Upper lobe of right lung (tissue), 1 donor: ENCODE measurements around the gene ENOX1. TPM values are rescaled to one million over a fixed set of nuclear protein-coding genes. Genes with fewer than 3 reads are reported as not detected.

Experiments used
- ATAC-seq: fragments of 200-7000 bp; cut with Tn5 transposase; one replicate; pipeline ENCODE4 v1.9.1; 2020; ENCODE audit warnings: mild to moderate bottlenecking, moderate library complexity
- DNase-seq: peaks from one replicate; pipeline ENCODE4 v3.0.0-alpha.2; 2020
- H3K27ac ChIP-seq: fragments of 200-600 bp; one replicate; pipeline ENCODE4 v1.8.0; 2022
- H3K27me3 ChIP-seq: fragments of 200-600 bp; one replicate; pipeline ENCODE4 v1.8.0; 2022; ENCODE audit warnings: mild to moderate bottlenecking
- H3K36me3 ChIP-seq: fragments of 200-600 bp; one replicate; pipeline ENCODE4 v1.8.0; 2022
- H3K4me1 ChIP-seq: fragments of 200-600 bp; one replicate; pipeline ENCODE4 v1.8.0; 2022
- H3K4me3 ChIP-seq: fragments of 200-600 bp; one replicate; pipeline ENCODE4 v1.8.0; 2022; ENCODE audit warnings: mild to moderate bottlenecking
- H3K9me3 ChIP-seq: fragments of 200-600 bp; one replicate; pipeline ENCODE4 v1.8.0; 2022
- intact Hi-C: fragments of 100-400 bp; cut with DNase I; formaldehyde crosslinking; loops from one replicate; pipeline ENCODE4 v1.11.0; 2022
- total RNA-seq: library from RNA; stranded (reverse); fragmentation: NEBNext Ultra II Directional; extraction: Animal tissue kit (Norgen Biotek cat#: 25700); gene quantifications from one replicate; pipeline ENCODE4 v1.2.1, GENCODE V29; 2021
- TF ChIP-seq, protein P1 (sequence below): fragments of 200-600 bp; IDR thresholded peaks from one replicate; pipeline ENCODE4 v1.8.0; 2022; ENCODE audit warnings: antibody characterized with exemption
- donor health status: DM: no; HTN: yes; CAD: no; lungs with severe emphysema.

Gene ENOX1
- total RNA-seq, 1 donor from 2014 or later = 0.69 TPM

DNA sequence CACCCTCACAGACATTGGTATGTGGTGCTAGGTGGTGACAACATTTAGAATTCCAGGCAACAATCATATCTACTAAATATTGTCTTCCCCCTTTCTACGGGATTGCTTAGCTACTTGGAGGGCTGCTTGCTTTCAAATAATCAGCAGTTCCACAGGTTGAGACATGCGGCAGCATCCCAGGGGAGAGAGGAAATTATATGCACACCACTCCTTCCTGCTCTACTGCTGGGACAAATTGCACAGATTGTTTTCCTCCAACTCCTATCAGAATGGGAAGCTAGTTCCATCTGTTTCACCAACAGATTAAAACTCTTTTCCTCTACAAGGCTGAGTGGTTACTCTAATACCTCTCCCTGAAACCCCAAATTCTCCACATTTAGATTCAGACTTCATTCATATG lies 488.0 kb downstream of the ENOX1 start:
- H3K36me3 ChIP-seq = no peaks in the 10 kb centered on the region
- H3K9me3 ChIP-seq = no peaks in the 10 kb centered on the region
- TF ChIP-seq, protein P1, sequence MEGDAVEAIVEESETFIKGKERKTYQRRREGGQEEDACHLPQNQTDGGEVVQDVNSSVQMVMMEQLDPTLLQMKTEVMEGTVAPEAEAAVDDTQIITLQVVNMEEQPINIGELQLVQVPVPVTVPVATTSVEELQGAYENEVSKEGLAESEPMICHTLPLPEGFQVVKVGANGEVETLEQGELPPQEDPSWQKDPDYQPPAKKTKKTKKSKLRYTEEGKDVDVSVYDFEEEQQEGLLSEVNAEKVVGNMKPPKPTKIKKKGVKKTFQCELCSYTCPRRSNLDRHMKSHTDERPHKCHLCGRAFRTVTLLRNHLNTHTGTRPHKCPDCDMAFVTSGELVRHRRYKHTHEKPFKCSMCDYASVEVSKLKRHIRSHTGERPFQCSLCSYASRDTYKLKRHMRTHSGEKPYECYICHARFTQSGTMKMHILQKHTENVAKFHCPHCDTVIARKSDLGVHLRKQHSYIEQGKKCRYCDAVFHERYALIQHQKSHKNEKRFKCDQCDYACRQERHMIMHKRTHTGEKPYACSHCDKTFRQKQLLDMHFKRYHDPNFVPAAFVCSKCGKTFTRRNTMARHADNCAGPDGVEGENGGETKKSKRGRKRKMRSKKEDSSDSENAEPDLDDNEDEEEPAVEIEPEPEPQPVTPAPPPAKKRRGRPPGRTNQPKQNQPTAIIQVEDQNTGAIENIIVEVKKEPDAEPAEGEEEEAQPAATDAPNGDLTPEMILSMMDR = no peak
- ATAC-seq = no peak
- intact Hi-C loops = no loop called here
- no peaks in the 10 kb centered on the region for H3K4me1 ChIP-seq
- H3K27me3 ChIP-seq = peaks cover 4% of the 10 kb centered on the region
- no peak overlapping the region for H3K27ac ChIP-seq
- no peak overlapping the region for H3K4me3 ChIP-seq
- DNase-seq = no peak

DNA sequence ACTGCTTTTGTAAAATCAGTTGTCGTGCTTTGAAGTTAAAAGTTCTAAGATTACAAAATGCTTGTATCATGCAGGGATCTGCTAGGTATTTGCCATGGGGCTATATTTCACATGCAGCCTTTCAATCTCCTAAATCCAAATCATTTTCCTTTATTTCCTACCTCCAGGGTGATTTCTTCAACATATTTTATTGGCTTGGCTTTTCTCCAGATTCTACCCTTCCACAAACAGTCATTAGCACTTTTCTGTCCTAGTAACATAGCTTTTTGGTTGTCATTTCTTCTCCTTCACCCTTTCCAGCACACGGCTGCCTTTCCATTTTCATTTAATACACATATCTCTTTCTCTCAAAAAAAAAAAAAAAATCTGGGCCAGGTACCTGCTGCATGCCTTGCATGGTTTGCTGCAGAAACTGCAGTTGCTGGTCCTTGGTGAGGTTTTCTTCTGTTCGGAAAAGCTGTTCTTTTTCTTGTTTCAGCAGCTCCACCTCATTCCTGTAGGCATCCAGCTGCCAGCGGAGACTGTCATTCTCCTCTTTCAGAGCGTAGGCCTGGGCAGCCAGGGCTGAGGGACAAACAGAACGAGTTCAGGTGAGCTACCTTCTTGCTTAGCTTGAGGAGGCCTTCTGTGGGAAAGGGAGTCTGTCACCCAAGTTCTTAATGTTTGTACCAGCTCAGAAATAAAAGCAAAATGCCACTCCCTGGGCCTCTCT lies 488.6 kb downstream of the ENOX1 start:
- Histone ChIP-seq H3K4me3 (no peak overlapping the region), H3K27me3 (peaks cover 4% of the 10 kb centered on the region), H3K4me1 (no peaks in the 10 kb centered on the region), H3K36me3 (no peaks in the 10 kb centered on the region), H3K9me3 (no peaks in the 10 kb centered on the region), H3K27ac (no peak overlapping the region)
- ATAC-seq (no peak), DNase-seq (no peak)
- TF ChIP-seq, protein P1 = no peak
- intact Hi-C loops = no loop called here

DNA sequence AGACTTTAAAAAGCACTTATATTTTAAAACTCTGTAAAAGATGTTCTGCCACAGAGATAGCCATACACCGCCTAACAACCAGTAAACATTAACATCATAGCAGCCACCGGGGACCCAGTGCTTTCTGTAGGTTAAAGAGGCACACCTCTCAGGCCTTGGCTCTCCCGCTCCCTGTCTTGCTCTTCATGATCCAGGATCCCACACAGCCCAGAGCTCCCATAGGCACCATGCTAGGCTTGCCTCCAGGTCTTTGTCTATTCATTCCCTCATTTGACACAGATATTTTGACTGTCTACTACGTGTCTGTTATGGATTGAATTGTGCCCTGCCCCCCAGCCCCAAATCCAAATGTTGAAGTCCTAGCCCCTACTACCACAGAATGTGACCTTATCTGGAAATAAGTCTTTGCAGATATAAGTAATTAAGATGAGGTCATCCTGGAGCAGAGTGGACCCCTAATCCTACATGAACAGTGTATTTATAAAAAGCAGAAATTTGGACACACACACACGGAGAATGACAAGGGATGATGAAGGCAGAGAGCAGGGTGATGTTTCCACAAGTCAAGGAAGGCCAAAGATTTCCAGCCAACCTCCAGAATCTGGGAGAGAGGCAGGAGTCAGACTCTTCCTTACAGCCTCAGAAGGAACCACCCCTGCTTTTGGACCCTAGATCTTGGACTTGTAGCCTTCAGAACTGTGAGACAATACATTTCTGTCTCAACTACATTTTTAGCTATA lies 490.8 kb downstream of the ENOX1 start:
- Histone ChIP-seq H3K36me3 (no peaks in the 10 kb centered on the region), H3K27me3 (peaks cover 4% of the 10 kb centered on the region), H3K4me1 (no peaks in the 10 kb centered on the region), H3K27ac (no peak overlapping the region), H3K9me3 (no peaks in the 10 kb centered on the region), H3K4me3 (no peak overlapping the region)
- DNase-seq (no peak), ATAC-seq (no peak)
- intact Hi-C loops = no loop called here
- TF ChIP-seq, protein P1 = no peak

DNA sequence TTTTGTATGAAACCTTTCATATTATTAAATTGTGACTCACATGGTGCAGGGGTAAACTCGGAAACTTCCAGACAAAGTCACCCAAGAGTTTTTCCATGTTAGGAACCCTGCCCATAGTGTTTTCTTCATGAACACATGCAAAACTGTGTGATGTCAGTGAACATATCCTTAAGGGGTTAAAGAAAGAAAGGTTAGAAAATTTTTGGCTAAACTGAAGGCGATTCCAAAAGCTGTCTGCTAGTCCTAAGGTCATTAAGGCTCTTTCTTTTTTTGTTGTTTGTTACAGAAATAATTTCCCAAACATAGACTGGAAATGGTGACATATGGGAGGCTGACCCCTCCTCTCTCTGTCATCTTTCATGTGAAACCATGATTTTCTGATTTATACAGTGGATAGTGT lies 491.5 kb downstream of the ENOX1 start:
- Histone ChIP-seq H3K9me3 (no peaks in the 10 kb centered on the region), H3K27me3 (peaks cover 4% of the 10 kb centered on the region), H3K27ac (no peak overlapping the region), H3K36me3 (no peaks in the 10 kb centered on the region), H3K4me3 (no peak overlapping the region), H3K4me1 (no peaks in the 10 kb centered on the region)
- DNase-seq (no peak), ATAC-seq (no peak)
- intact Hi-C loops = no loop called here
- TF ChIP-seq, protein P1 = no peak

DNA sequence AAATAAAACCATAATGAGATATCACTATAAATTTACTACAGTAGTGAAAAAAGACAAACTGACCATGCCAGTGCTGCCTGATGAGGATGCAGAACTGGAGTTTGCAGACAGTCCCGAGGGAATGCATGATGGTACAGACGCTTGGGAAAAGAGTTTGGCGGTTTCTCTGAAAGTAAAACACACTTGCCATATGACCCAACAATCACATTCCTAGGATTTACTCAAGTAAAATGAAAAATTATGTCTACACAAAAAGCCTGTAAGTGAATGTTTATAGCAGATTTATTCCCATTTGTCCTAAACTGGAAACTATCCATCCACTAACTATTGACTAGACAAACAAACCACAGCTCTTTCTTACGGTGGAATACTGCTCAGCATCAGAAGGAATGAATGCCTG lies 492.4 kb downstream of the ENOX1 start:
- Histone ChIP-seq H3K36me3 (no peaks in the 10 kb centered on the region), H3K4me1 (no peaks in the 10 kb centered on the region), H3K27me3 (peaks cover 2% of the 10 kb centered on the region), H3K27ac (no peak overlapping the region), H3K4me3 (no peak overlapping the region), H3K9me3 (no peaks in the 10 kb centered on the region)
- no peak for DNase-seq
- TF ChIP-seq, protein P1 = no peak
- no peak for ATAC-seq
- intact Hi-C loops = no loop called here
